GM12872 (cell line): ENCODE data around the gene STRN4.

ENCODE experiments used
- TF ChIP-seq, protein P1 (sequence below): IDR thresholded peaks from 3 replicates; pipeline ENCODE4 v1.5.1; 2011; ENCODE audit warnings: low read depth, mild to moderate bottlenecking, low read length, moderate library complexity; ENCODE audit not compliant: insufficient read depth

STRN4 gene

DNA sequence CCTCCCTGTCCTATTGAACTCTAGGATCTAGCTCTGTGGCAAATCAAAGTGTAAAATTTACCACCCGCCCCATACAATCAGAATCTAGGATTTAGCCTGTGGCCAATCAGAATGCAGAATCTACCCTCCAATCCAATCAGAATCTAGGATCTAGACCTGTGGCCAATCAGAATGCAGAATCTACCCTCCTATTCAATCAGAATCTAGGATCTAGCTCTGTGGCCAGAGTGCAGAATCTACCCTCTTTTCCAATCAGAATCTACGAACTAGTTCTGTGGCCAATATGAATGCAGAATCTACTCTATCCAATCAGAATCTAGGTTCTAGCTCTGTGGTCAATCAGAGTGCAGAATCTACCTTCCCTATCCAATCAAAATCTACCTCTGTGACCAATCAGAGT lies 55.1 kb downstream of the STRN4 start:
- TF ChIP-seq, protein P1, sequence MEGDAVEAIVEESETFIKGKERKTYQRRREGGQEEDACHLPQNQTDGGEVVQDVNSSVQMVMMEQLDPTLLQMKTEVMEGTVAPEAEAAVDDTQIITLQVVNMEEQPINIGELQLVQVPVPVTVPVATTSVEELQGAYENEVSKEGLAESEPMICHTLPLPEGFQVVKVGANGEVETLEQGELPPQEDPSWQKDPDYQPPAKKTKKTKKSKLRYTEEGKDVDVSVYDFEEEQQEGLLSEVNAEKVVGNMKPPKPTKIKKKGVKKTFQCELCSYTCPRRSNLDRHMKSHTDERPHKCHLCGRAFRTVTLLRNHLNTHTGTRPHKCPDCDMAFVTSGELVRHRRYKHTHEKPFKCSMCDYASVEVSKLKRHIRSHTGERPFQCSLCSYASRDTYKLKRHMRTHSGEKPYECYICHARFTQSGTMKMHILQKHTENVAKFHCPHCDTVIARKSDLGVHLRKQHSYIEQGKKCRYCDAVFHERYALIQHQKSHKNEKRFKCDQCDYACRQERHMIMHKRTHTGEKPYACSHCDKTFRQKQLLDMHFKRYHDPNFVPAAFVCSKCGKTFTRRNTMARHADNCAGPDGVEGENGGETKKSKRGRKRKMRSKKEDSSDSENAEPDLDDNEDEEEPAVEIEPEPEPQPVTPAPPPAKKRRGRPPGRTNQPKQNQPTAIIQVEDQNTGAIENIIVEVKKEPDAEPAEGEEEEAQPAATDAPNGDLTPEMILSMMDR = no peak

DNA sequence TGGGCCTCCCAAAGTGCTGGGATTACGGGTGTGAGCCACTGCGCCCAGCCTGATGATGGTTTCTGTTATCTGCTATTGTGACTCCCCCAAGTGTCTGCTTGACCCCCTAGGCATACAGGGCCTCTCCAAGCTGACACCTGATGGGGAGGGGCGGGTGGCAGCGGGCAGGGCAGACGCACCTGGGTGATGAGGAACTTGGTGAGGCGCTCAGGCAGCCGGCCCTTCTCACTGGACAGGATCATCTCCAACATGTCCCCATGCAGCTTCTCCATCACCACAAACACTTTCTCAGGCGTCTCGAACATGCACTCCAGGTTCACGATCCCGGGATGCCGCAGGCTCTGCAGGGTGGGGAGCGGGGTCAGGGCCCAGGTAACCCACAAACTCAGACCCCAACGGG lies 56.9 kb downstream of the STRN4 start:
- TF ChIP-seq, protein P1 = no peak

DNA sequence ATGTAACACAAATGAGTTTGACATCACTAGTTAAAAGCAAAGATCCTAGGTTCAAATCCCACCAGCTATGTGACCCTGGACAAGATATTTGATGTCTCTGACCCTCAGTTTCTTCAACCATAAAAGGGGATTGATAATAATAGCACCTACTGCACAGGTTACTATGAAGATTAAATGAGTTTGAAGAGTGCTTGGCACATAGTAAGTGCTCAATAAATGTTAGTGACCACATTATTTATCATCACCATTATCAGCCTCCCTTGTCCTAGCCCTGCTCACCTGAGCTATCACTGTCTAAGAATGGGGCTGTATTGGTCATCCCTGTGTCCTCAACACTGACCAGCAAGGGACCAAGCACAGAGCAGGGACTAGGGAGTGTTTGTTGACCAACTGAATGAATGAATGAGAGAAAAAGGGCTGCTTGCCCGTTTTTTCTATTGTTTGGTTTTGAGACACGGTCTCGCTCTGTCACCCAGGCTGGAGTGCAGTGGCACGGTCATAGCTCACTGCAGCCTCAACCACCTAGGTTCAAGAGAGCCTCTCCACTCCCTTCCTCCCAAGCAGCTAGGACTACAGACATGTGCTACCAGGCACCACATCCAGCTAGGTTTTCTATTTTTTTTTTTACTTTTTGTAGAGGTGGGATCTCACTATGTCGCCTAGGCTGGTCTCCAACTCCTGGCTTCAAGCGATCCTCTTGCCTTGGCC lies 58.7 kb downstream of the STRN4 start:
- TF ChIP-seq, protein P1 = no peak

DNA sequence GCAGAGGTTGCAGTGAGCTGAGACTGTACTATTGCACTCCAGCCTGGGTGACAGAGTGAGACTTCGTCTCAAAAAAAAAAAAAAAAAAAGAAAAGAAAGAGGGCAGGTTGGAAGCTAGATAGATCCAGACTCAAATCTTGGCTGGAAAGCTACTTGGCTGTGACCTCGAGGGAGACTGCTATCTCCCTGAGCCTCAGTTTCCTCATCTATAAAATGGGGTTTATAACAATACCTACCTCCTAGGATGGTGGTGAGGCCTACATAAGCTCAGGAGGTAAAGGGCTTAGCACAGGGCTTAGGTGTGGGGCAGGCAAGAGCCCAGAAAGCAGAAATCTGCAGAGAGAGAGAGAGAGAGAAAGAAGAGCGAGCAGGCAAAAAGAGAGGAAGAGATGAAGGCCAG lies 61.1 kb downstream of the STRN4 start:
- TF ChIP-seq, protein P1 = no peak

DNA sequence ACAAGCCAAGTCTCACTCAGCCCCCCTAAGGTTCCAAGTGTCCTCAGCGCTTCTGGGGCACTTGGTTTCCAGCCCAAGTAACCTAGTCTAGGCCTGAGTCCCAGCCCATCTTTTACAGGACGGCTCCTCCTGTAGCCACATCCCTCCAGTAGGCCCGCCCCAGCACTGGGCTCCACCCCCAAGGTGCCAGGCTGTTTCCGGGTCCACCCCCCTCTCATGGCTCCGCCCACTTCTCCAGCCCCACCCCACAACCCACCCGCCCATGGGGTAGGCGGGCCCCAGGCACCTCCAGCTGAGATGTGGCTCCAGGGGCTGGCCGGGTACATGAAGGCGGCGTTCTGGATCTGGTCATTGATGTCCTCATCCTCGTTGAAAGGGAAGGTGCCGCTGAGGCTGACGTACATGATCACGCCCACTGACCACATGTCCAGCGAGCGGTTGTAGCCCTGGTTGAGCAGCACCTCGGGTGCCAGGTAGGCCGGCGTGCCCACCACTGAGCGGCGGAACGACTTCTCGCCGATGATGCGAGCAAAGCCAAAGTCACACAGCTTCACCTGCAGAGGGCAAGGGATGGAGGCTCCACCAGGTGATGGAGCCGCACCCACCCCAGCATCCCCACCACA lies 68.0 kb downstream of the STRN4 start:
- TF ChIP-seq, protein P1 = no peak

DNA sequence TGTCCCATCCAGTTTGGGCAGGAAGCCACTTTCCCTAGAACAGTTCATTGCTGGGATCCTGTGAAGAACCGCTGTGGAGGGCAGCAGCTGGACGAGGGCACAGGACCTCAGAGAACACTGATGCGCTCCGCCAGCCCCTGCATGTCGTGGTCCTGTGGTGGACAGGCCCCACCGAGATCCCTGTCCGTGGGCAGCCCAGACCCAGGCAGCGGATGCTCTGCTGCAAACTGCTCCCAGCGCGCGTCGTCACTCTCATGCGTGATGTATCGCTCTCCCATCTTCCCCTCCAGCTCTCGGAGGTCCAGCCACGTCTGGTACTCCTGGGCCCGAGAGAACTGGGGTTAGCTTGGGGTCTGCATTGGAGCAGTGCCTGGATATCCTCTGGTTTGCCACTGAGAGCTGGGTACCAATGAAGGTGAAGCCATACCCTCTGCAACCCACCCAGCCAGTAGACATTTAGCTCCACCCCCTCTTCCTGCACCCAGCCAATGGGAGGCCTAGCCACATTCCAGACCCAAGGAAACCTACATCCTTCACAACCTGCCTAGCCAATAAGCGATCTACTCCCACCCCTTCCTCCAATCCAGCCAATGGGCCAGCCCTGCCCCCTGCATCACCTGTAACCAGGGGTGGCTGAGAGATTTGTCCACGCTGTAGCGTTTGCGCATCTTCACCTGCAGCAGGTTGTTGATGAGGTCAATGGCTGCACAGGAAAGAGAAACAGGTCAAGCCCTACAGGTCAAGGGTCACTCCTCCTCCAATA lies 71.7 kb downstream of the STRN4 start:
- TF ChIP-seq, protein P1 = no peak

DNA sequence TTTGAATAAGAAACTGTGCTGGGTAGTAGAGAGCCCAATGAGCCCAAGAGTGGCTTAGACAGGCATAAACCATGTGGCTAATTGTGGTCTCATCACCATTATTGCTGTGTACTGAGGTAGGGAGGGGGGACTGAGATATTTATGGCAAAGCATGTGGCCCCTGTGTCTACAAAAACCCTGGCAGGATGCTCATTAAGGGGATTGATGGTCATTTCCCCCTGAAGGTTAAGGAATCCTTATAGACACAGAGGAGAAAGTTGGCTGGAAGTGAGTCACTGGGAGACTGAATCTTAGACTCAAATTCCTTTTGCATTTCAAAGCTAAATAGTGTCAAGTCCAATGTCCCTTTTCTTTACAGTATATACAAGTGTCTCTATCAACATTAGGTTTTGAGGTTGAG lies 75.4 kb downstream of the STRN4 start:
- TF ChIP-seq, protein P1 = no peak
